KOPT-K1 (cell line): ENCODE measurements around the gene UCHL1.

ENCODE experiments used
- H3K27ac ChIP-seq: fragments of 200-600 bp; sonication (generic); 2 replicates; pipeline ENCODE4 v1.5.1; 2016; ENCODE audit warnings: antibody characterized with exemption, mild to moderate bottlenecking, low read depth, low read length; ENCODE audit not compliant: poor library complexity, severe bottlenecking
- H3K36me3 ChIP-seq: fragments of 200-600 bp; sonication (generic); 2 replicates; pipeline ENCODE4 v1.5.1; 2017; ENCODE audit warnings: antibody characterized with exemption, mild to moderate bottlenecking, low read length, moderate library complexity; ENCODE audit not compliant: insufficient read depth
- H3K9me3 ChIP-seq: fragments of 200-600 bp; sonication (generic); 2 replicates; pipeline ENCODE4 v1.5.1; 2017; ENCODE audit warnings: antibody characterized with exemption, low read length, mild to moderate bottlenecking; ENCODE audit not compliant: insufficient read depth, poor library complexity, severe bottlenecking

The UCHL1 gene

DNA sequence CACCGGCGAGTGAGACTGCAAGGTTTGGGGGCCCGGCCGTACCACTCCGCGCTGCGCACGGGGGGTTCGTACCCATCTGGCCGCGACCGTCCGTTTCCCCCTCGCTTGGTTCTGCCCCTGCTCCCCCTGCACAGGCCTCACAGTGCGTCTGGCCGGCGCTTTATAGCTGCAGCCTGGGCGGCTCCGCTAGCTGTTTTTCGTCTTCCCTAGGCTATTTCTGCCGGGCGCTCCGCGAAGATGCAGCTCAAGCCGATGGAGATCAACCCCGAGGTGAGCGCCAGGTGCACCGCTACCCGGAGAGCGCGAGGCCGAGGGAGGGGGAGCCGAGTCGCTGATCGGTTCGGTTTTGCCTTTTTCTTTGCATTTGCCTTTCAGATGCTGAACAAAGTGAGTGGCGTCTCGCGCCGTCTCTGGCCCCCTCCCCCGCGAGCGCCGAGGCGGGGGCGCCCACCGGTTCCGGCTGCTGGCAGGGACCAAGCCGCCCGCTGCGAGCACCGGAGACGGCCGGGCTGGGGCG is at the start of gene UCHL1:
UCHL1 (plus strand) TSS at position 189 of the 517 bp plus-strand sequence; CDS start at position 238, 49 bp downstream.
- no peak within 1 kb of the TSS for H3K27ac ChIP-seq

GRCh38 chr4:41207291-41207831 is 49.4 kb upstream of the UCHL1 start:
- Histone ChIP-seq H3K27ac (no peak overlapping the region), H3K9me3 (no peaks in the 10 kb centered on the region), H3K36me3 (no peaks in the 10 kb centered on the region)

More for the DNA sequence above, at the start of gene UCHL1:
- H3K36me3 ChIP-seq, result no peaks in the 10 kb centered on the region
- H3K9me3 ChIP-seq, result no peaks in the 10 kb centered on the region

GRCh38 chr4:41209187-41209586 is 47.5 kb upstream of the UCHL1 start:
- Histone ChIP-seq H3K36me3 (no peaks in the 10 kb centered on the region), H3K27ac (no peak overlapping the region), H3K9me3 (no peaks in the 10 kb centered on the region)

GRCh38 chr4:41209901-41210300 is 46.8 kb upstream of the UCHL1 start:
- no peak overlapping the region for H3K27ac ChIP-seq
- H3K36me3 ChIP-seq, result no peaks in the 10 kb centered on the region
- H3K9me3 ChIP-seq, result no peaks in the 10 kb centered on the region

DNA sequence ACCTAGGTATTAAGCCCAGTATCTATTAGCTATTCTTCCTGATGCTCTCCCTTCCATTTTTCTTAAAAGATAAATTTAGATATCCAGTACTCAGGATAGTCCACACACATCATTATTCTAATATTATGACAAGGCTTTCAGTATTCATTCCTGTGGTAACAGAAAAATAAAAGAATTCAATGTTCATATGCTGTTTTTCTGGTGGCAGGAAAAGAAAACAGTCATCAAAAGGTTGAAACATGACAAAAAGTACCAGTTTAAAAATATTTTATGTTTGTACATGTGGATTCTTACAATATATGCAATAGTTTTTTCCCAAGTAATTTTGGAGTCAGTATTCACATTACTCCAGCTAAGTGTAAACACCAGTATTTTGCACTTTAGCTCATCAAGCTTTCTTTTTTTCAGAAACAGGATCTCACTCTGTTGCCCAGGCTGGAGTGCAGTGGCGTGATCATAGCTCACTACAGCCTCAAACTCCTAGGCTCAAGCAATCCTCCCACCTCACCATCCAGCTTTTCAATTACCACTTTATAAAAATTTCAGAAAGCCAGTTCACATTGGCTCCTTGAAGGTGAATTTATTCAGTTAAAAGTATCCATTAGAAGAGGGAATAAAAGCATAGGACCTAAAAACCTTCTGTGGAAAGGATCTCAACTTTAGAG is 44.6 kb upstream of the UCHL1 start:
- Histone ChIP-seq H3K36me3 (no peaks in the 10 kb centered on the region), H3K27ac (no peak overlapping the region), H3K9me3 (no peaks in the 10 kb centered on the region)

DNA sequence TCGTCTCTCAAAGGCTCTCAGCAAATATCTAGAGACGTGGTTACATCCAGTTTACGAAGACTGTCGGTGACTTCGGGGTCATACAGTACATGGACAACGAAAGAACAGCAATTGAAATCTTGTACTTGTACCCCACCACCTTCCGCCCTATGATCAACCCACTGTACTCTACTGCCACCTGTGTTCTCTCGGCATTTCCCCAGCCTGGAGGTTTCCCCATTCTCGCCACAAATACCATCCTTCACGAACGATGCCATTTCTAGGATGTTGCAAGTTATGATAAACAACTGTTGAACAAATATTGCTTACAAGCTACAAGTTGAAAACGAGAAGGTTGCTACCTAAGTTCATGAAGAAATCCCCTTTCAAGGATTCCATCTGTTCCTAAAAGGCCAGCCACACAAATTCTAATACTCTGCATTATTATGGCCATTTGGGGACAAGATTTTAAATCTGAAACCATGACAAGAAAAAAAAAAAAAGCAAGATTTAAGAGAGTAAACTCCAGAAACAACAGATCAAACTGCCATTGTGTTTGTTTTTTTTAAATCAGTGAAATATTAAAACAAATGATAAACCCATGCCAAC is 44.0 kb upstream of the UCHL1 start:
- Histone ChIP-seq H3K9me3 (no peaks in the 10 kb centered on the region), H3K36me3 (no peaks in the 10 kb centered on the region), H3K27ac (no peak overlapping the region)

DNA sequence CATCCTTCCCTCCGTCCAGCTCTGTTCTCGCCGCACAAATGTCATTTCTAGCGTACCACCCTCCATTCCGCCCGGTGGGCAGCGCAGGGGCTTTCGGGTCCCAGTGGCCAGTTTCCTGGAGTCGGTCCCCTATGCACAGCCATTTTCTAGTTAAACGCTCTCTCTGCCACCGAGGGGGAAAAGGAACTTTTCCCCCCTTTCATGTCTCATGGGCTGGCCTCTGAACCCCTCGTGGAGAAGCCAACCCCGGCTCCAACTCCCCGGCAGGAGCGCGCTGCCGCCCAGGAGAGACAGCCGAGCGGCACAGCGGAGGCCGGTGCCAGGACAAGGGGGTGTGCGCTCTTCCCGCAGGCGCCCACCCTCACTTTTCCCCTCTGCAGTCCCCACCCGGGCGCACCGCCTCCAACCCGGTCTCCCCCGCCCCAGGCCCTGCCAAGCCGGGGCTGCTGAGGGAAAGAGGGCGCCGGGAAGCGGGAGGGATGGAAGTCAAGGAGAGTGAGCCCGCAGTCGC is 43.0 kb upstream of the UCHL1 start:
- Histone ChIP-seq H3K27ac (no peak overlapping the region), H3K36me3 (no peaks in the 10 kb centered on the region), H3K9me3 (no peaks in the 10 kb centered on the region)

DNA sequence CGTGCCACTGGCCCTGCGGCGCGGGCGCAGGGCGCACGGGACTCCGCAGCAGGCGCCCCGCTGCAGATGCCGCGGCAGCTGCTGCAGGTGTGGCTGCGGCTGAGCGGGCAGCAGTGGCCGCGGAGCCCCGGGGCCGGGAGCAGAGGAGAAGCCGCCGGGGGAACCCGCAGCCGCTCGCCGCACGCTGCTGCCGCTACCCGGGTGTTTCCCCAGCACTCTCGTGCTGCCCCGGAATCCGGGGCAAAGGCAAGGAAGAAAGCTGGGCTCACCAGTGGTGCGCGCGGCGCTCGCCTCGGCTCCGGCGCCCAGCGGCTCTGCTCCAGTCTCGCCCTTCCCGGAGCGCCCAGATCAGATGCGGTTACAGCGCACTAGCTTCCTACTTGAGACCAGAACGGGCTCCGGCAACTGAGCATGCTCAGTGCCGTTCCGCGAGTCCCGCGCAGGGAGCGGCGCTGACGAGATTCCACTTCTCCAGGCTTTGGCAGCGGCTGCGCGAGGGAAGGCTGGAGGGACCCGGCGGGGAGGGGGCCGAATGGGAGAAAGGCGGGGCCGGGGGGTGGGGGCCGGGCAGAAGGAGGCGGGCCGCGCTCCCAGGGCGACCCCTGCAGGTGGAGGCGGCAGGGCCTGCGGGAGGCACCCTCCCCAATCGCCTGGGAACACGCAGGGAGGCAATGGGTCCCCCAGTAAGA is 42.4 kb upstream of the UCHL1 start, which contains the start of gene APBB2:
APBB2 (minus strand) TSS at position 407 of the 689 bp plus-strand sequence. CDS start 181,288 bp downstream, outside the sequence.
- Histone ChIP-seq H3K9me3 (no peaks in the 10 kb centered on the region), H3K36me3 (no peaks in the 10 kb centered on the region), H3K27ac (no peak within 1 kb of the TSS)

GRCh38 chr4:41214825-41215146 is 41.9 kb upstream of the UCHL1 start:
- Histone ChIP-seq H3K9me3 (no peaks in the 10 kb centered on the region), H3K27ac (no peak overlapping the region), H3K36me3 (no peaks in the 10 kb centered on the region)

DNA sequence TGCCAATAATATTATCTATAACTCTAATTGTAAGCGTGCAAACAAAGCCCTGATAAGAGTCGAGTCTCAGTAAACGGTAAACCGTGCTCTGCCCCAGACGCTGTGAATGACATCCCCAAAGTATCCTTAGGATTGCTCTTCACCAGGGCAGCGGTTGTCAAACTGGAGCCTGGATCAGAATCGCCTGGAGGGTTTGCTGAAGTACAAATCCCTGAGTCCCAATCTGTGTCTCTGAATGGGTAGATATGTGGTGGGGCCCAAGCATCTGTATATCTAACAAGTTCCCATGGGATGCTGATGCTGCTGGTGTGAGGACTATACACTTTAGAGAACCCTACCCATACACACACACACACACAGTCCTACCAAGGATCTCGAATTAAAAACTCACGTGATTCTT is 41.6 kb upstream of the UCHL1 start:
- Histone ChIP-seq H3K36me3 (no peaks in the 10 kb centered on the region), H3K27ac (no peak overlapping the region), H3K9me3 (no peaks in the 10 kb centered on the region)

DNA sequence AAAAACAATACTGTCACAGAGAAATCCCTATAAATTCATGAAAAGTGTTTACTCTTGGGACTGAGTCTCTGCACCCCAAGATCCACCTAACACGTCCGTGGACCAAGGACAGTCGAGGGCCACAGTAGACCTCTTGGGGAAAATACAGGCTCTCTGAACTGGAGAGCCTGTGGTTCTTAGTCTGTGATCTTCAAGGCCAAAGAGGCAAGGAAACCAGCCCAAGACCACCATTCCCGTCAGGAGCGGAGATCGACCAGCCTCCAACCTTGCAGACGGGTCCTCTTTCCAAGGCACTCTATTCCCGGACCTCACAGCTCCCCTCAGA is 40.8 kb upstream of the UCHL1 start:
- no peaks in the 10 kb centered on the region for H3K36me3 ChIP-seq
- no peaks in the 10 kb centered on the region for H3K9me3 ChIP-seq
- no peak overlapping the region for H3K27ac ChIP-seq

GRCh38 chr4:41216294-41217019 is 40.3 kb upstream of the UCHL1 start:
- no peaks in the 10 kb centered on the region for H3K9me3 ChIP-seq
- H3K27ac ChIP-seq, result no peak overlapping the region
- no peaks in the 10 kb centered on the region for H3K36me3 ChIP-seq

DNA sequence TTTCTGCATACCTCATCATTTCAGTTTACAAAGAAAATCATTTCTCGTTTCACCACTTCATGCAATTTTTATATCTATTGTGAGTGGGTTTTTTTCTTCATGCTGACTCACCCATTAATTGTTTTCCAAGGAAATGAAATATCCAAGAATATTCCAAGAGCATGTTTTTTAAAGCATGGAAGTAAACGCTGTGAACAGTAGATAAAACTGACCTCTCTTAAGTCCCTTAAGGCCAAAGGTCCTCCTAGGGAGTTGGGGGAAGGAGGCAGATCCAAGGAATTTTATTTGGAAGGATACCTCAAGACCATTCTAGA is 39.8 kb upstream of the UCHL1 start:
- Histone ChIP-seq H3K27ac (no peak overlapping the region), H3K9me3 (no peaks in the 10 kb centered on the region), H3K36me3 (no peaks in the 10 kb centered on the region)

DNA sequence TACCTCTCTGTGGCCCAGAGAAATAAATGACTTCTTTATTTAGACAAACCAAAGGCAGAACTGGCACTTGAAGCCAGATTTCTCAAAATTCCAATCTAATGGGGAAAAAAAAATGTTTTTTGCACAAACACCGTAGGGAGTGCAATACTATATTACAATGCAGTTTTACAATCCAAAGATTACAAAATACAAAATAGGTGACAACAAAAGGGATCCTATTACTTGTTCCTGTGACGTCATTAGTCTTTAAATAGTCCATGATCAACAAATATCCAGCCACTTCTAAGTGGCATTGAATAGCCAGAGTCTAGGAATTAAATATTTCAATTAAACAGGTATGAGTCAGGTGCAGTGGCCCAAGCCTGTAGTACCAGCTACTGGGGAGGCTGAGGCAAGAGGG is 39.4 kb upstream of the UCHL1 start:
- Histone ChIP-seq H3K36me3 (no peaks in the 10 kb centered on the region), H3K9me3 (no peaks in the 10 kb centered on the region), H3K27ac (no peak overlapping the region)

DNA sequence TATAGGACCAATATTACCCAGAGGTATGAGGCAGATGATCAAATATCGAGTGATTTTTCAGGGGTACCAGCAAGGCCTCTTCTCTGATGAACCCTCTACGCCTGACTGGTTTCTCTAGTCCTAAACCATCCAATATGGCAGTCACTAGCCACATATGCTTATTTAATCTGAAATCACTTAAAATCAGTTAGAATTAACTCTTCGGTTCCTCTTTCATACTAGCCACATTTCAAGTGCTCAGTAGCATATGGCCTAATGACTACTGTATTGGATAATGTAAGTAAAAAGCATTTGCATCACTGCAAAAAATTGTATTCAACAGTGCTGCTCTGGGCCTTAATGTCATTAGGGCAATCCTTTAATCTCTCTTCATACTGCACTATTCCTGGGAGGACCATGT is 38.0 kb upstream of the UCHL1 start:
- Histone ChIP-seq H3K36me3 (no peaks in the 10 kb centered on the region), H3K27ac (no peak overlapping the region), H3K9me3 (no peaks in the 10 kb centered on the region)
